ENCODE results near the gene TMEM40.
"Not testable (repeated sequence)": the region's sequence is repeated elsewhere in the genome, so short reads cannot be mapped to it uniquely, and the experiment has no call there.

TMEM40 gene

DNA sequence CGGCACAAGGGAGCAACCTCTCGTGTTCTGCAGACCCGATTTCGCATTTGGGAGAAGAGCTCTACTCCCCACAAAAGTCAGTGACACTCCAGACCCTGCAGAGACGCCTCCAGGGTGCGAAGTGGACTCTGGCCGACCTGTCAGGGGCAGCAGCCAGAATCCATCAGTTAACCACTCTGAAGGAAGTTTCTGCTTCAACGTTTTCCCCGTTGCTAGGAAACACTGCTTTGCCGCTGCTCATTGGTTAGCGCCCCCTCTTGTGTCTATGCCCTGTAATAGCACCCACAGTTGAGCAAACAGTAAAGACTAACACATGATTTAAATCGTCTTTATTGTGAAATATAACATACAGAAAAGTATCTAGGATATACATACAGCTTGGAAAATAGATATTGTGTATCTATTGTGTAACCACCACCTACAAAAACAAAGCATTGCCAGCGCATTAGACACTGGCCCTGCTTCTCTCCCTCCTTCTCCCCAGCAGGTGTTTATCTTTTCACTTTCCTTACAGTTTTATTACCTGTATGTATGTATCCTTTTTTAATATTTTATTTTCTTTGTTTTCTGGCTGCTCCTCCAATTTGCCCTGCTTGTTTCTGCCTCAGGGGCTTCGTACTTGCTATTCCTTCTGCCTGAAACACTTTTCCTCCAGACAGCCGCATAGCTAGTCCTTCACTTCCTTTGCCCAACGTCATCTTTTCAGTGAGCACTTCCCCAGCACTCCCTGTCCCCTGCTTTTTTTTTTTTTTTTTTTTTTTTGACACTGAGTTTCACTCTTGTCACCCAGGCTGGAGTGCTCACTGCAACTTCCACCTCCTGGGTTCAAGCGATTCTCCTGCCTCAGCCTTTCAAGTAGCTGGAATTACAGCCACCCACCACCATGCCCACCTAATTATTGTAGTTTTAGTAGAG lies 38.8 kb downstream of the TMEM40 start:
- in situ Hi-C loops (cut with MboI; ENCODE audit: low sequenced_read_pairs): no loop called here

DNA sequence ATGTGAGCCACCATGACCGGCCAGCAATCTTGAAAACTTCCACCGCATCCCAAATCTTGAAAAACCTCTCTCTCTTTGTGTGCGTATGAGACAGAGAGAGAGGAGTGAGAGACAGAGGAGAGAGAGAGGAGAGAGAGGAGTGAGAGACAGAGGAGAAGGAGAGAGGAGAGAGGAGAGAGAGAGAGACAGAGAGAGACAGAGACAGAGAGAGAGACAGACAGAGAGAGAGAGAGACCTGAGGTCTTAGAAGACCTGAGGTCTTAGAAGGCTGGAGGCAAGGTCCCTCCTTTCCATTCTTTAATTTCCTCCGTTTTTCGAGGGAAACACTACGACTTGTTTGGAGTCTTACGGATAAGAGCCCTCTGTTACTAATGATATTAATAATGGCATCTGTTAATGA lies 39.5 kb downstream of the TMEM40 start:
- in situ Hi-C loops (cut with MboI; ENCODE audit: low sequenced_read_pairs): no loop called here

DNA sequence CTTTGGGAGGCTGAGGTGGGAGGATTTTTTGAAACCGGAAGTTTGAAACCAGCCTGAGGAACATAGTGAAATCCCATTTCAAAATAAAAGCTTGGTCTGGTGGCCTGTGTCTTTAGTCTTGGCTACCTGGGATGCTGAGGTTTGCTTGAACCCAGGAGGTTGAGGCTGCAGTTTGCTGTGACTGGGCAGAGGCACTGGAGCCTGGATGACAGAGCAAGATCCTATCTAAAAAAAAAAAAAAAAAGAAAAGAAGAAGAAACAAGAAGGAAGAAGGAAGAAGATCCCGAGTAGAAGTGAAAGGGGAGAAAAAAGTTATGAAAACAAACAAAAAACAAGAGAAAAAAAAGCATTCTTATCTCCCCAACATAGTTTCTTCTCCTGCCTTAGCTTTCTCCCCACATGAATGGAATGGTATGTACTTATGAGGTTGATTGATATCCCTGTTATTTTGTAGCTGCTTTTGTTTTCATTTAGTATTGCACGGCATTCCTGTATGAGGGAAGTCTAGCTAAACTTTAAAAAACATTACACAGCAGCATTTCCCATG lies 42.4 kb downstream of the TMEM40 start:
- in situ Hi-C loops (cut with MboI; ENCODE audit: low sequenced_read_pairs): no loop called here

DNA sequence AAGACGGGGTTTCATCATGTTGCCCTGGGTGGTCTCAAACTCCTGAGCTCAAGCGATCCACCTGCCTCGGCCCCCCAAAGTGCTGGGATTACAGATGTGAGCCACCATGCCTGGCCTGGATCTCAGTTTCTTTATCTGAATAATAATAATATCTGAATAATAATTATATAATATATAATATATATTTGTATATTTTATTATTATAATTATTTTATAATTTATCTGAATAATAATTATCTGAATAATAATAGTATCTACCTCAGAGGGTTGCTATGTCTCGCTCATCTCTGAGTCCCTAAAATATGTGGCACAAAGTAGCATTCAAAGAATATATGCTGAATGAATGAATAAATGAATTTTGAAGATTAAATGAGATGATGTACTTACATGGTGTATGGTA lies 44.8 kb downstream of the TMEM40 start:
- in situ Hi-C loops (cut with MboI; ENCODE audit: low sequenced_read_pairs): no loop called here

DNA sequence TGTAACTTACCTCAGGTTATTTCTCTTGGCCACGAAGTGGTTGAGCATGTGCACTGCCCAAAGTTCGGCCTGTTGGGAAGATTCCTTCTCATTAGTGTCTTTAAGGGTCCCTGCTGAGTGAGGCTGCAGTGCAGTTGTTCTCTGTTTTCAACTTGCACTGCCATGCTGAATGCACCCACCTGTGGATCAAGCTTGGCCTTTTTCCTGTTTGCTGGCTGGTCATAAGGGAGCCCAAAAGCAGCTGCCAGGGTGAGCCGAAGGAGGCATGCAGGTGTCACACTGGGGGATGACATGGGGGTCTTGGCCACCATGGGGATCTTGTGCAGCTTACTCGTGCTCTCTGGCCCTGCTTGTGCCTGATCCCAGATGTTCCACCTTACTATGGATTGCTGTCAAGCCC lies 49.0 kb downstream of the TMEM40 start:
- in situ Hi-C loops (cut with MboI; ENCODE audit: low sequenced_read_pairs): no loop called here

DNA sequence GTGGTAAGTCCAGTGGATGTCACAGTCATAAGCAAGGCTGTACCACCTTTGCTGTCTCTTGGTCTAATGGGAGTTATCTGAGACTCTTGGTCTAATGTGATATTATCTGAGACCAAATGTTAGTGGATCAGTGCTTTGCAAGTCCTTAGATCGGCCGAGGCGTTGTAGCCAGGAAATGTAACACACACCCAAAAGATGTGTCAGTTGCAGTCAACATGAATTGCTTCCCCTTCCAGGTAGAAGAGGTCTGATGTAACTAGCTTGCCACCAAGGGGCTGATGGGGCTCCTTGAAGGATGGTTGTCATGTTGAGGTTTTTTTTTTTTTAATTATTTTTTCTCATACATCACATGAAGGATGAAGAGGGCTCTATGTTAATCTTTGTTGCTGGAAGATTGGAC lies 49.7 kb downstream of the TMEM40 start:
- in situ Hi-C loops (cut with MboI; ENCODE audit: low sequenced_read_pairs): no loop called here

DNA sequence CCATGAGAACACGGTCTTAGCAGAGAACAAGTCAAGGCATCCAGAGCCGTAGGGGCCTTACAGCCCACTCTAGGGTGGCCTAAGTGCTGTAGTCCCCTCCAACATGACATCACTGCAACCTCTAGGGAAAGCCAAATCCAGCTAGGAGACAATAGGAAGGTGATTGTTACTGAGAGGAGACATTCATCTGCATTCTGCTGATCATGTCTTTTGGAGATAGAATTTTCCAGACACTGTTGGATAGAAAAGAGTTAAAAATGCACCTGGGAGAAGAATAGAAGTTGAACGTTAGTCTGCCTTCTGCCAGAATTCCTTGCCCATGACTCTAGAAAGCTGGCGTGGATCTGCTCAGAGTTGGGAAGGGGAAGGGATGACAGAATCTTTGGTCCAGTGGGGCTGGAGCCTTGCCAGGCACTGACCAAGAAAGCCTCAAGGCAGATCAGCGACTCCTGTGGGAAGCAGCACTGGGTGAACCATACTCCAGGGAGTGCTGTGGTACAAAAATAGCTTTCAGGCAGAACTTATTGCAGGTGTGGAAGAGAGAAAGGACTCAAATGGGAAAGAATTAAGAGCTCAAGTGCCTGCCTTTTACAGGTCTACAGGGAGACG lies 50.4 kb downstream of the TMEM40 start:
- in situ Hi-C loops (cut with MboI; ENCODE audit: low sequenced_read_pairs): no loop called here

DNA sequence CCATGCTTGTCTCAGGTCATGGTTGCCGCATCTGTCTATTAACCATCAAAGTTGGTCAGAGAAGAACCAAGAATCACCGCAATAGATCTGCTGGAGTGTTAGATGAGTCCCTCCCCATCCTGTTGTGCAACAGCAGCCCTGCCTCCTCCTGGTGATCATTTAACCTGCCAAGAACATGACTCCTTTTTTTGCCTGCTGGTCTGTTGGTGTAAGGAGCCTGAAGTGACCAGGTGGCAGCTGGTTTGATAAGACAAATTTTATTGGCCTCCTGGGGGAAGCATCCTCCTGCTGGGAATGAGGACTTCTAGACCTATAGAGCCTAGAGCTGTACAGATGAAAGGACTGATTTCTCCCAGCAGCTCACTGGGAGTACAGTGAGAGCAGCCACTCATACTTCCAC lies 51.6 kb downstream of the TMEM40 start:
- in situ Hi-C loops (cut with MboI; ENCODE audit: low sequenced_read_pairs): no loop called here

DNA sequence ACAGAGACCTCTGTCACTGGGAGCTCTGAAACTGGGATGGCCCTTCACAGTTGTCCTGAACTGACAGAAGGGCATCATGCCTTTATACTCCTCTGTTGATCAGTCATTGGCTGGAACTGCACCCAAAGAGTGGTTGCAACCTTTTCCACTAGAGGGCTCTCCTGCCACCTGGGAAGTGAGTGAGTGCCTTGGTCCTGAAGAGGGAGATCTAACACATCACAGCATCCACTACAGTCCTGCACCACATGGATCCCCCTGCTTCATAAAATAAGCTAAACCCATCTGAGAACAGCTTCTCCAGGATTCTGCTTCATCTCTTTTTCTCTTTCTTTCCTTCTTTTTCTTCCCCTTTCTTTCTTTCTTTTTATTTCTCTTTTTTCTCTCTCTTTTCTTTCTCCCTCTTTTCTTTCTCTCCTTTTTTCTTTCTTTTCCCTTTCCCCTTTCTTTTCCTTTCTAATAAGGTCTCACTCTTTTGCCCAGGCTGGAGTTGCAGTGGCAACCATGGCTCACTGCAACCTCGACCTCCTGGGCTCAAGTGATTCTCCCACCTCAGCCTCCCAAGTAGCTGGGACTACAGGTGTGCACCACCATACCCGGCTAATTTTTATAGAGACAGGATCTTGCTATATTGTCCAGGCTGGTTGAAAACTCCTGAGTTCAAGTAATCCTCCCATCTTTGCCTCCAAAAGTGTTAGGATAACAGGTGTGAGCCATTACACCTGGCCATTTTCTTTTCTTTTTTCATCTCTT lies 52.4 kb downstream of the TMEM40 start:
- in situ Hi-C loops (cut with MboI; ENCODE audit: low sequenced_read_pairs): no loop called here

DNA sequence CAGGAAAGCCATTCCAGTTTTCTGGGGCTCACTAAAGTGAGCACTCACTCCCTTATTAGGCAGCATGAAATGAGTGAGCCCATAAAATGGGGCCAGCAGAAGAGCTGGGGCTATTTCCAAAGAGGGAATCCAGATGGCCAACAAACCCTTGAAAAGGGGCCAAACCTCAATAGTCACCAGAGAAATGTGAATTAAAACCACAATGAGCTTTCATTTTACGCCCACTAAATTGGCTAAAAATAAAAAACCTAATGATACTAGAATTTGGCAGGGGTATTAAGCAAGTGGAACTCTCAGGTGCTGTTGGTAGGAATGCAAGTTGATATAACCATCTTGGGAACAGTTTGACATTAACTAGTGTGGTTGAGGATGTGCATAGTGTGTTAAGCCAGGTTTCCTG lies 53.1 kb downstream of the TMEM40 start:
- in situ Hi-C loops (cut with MboI; ENCODE audit: low sequenced_read_pairs): no loop called here

DNA sequence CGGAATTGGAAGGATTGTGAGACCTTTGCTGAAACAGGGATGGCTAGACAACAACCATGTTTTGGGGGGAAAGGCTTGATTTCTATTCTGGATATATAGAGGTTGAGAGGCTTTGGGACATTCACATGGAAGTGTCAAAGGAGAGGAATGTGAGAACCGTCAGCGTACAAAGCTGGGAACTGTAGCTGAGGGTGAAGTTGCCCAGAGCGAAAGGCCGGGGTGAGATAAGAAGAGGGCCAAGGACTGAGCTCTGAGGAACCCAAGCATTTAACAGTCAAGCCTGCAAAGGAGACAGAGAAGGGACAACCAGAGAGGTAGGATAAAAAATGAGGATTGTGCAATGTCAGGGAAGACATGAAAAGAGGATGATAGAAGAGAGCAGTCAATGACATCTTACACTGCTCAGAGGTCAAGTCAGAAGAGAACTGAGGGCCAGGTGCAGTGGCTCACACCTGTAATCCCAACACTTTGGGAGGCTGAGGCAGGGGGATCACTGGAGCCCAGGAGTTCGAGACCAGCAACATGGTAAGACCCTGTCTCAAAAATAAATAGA lies 53.6 kb downstream of the TMEM40 start:
- in situ Hi-C loops (cut with MboI; ENCODE audit: low sequenced_read_pairs): no loop called here

DNA sequence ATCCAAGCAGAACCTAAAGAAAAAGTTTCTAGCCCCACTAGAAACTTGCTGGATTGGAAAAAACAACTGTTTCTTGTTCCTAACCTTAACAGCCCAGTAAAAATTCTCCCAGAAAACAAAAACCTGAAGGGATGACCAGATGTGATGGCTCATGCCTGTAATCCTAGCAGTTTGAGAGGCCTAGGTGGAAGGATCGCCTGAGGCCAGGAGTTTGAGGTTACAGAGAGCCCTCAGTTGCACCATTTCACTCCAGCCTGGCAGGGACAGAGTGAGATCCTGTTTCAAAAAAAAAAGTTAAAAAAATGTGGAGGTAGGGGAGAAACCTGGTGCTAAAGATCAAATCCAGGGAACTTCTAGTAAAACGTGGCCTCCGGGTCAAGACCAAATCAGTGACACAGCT lies 56.6 kb downstream of the TMEM40 start:
- in situ Hi-C loops (cut with MboI; ENCODE audit: low sequenced_read_pairs): no loop called here

DNA sequence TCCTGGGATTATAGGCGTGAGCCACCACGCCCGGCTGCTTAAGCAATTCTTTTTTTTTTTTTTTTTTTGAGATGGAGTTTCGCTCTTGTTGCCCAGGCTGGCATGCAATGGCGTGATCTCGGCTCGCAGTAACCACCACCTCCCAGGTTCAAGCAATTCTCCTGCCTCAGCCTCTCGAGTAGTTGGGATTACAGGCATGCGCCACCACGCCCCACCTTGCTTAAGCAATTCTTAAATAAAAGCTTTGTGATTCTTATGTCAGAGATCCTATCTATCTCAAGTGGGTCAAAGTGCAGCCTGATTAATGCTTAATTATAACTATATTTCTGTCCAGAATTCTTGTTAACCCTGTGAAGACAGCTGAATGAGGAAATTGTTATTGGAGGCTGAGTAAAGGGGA lies 57.5 kb downstream of the TMEM40 start:
- in situ Hi-C loops (cut with MboI; ENCODE audit: low sequenced_read_pairs): not testable (repeated sequence)

DNA sequence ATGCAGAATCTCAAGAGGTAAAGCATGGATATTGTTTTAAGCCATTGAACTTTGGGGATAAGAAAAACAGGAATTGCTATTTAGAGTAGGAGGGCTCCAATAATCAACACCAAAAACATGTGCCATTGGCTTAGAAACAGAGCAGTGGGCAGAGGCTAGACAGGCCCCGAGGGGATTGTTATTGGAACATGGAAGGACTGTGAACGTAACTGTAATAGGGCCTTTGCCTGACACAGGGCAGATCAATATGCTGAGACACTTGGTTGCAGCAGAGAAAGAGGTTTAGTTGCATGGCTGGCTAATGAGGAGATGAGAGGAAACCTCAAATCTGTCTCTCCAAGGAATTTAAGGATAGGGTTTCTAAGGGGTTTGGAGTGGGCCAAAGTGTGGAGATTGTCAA lies 58.3 kb downstream of the TMEM40 start:
- in situ Hi-C loops (cut with MboI; ENCODE audit: low sequenced_read_pairs): no loop called here

DNA sequence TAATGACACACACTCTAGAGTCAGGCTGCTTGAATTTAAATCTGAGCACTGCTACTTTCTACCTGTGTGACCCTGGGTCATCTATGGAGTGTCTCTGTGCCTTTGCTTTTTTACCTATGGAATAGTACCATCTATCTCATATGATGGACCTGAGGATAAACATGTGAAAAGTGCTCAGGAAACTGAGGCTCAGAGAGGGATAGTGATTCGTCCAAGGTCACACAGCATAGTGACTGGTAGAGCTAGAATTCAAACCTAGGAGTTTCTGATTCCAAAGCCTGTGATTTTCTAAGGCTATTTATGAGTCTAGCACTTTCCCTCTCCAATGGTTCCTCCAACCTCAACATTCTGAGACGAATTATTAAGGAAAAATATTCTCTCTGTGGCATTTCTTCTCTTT lies 63.1 kb downstream of the TMEM40 start:
- in situ Hi-C loops (cut with MboI; ENCODE audit: low sequenced_read_pairs): no loop called here

DNA sequence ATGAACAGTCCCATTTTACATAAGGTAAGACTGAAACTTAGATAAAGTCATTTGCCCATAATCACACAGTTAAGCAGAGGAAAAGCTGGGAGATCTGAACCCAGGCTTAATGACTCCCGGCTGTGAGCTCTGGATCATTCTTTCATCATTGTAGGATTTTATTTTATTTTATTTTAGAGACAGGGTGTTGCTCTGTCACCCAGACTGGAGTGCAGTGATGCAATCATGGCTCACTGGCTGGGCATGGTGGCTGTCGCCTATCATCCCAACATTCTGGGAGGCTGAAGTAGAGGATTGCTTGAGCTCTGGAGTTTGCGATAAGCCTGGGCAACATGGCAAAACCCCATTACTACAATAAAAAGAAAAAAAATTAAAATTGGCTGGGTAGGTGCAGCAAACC lies 63.9 kb downstream of the TMEM40 start:
- in situ Hi-C loops (cut with MboI; ENCODE audit: low sequenced_read_pairs): no loop called here

DNA sequence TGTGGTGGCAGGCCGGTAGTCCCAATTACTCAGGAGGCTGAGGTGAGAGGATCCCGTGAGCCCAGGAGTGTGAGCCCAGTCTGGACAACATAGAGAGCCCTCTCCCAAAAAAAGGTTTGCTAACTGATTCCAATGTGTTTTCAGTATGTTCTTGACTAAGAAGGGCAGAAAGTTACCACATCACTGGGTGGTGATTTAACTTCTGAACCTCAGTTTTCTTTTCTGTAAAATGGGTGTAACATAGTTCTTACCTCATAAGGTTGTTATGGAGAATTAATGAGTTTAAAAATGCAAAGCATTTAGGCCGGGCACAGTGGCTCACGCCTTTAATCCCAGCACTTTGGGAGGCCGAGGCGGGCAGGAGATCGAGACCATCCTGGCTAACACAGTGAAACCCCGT lies 66.6 kb downstream of the TMEM40 start:
- in situ Hi-C loops (cut with MboI; ENCODE audit: low sequenced_read_pairs): no loop called here

DNA sequence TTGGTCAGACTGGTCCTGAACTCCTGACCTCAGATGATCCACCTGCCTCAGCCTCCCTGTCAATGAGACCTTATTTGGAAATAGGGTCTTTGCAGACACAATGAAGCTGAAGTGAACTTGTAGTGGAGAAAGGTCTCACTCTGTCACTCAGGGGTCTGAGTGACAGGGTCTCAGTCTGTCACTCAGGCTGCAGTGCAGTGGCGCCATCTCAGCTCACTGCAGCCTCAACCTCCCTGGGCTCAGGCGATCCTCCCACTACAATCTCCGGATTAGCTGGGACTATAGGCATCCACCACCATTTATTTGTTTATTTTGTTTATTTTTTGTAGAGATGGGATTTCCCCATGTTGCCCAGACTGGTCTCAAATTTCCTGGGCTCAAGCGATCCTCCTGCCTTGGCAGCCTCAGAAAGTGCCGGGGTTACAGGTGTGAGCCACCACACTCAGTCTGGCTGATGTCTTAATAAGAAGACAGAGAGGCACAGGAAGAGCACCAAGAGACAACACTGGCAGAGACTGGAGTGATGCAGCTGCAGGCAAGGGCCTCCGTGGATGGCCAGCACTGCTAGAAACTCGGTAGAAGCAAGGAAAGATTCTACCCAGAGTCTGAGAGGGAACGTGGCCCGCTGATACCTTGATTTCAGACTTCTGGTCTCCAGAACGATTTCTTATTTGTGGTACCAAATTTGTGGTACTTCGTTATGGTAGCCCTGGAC lies 68.9 kb downstream of the TMEM40 start:
- in situ Hi-C loops (cut with MboI; ENCODE audit: low sequenced_read_pairs): no loop called here

DNA sequence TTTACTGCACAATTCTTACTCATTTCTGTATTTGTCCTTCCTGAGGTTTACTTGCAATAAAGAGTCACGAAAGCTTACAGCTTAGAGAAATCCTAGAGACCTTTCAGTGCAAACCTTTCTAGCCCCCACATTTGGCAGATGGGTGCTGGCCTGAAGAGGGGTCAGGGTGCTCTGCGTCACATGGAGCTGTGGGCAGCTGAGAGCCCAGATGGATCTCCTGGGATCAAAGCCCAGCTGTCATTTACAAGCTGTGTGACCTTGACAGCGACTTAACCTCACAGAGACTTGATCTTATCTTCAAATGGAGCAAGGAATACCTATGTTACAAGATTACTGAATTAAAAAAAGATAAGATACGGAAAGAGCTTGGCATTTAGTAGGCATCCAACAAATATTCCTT lies 71.1 kb downstream of the TMEM40 start:
- in situ Hi-C loops (cut with MboI; ENCODE audit: low sequenced_read_pairs): no loop called here

DNA sequence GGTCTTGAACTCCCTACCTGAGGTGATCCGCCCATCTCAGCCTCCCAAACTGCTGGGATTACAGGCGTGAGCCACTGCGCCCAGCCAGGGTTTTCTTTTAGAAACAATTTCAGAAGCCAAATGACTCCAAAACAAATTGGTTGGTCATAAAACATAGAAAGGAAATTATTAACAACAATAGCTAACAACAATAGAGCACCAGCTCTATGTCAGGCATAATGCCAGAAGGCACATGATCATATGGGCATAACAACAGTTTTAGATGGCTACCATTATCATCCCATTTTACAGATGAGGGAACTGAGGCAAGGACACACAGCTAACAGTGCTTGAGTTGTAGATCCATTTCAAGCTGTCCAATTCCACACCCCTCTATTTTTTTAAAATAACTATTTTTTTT lies 73.0 kb downstream of the TMEM40 start:
- in situ Hi-C loops (cut with MboI; ENCODE audit: low sequenced_read_pairs): no loop called here

Measured in hTERT RPE-1 (cell line).